ENCODE results near the gene NONO.

Gene NONO

GRCh38 chrX:71321731-71322130 is 38.3 kb downstream of the NONO start:
- TF ChIP-seq POLR2AphosphoS5 (IDR thresholded peaks at IDR 0.05; ENCODE audit: low read depth, low read length) = no peak
- TF ChIP-seq FOXP2 (optimal IDR thresholded peaks at IDR 0.05; ENCODE audit: borderline replicate concordance, extremely low read depth, extremely low read length, insufficient read depth) = no peak
- TF ChIP-seq TAF1 (IDR thresholded peaks at IDR 0.05; ENCODE audit: borderline replicate concordance, insufficient read depth, low read length) = no peak
- no peak for TF ChIP-seq SIN3A (IDR thresholded peaks at IDR 0.05; ENCODE audit: borderline replicate concordance, insufficient read depth, low read length)
- no peak for TF ChIP-seq REST (IDR thresholded peaks at IDR 0.05; ENCODE audit: insufficient read depth in 1 of 2, low read depth in 2 of 2, low read length in 2 of 2)

- TF ChIP-seq REST (IDR thresholded peaks at IDR 0.05; ENCODE audit: insufficient read depth in 1 of 2, low read depth in 2 of 2, low read length in 2 of 2) = no peak
Measured at GRCh38 chrX:71326394-71326793, 43.0 kb downstream of the NONO start.

Measured in PFSK-1 (cell line).